Measurements from ENCODE around the gene GJD2.

GJD2 gene

GRCh38 chr15:34754674-34755418, at the start of gene GJD2:
TSS of gene GJD2 (minus strand) at chr15:34754998. CDS start at chr15:34754488, 510 bp downstream.
- no peak for DNase-seq (ENCODE audit: low read depth in 2 of 2)

GRCh38 chr15:34804113-34804512, 49.3 kb upstream of the GJD2 start:
- no peak for DNase-seq (ENCODE audit: low read depth in 2 of 2)

GRCh38 chr15:34802803-34803750, 48.3 kb upstream of the GJD2 start:
- no peak for DNase-seq (ENCODE audit: low read depth in 2 of 2)

DNA sequence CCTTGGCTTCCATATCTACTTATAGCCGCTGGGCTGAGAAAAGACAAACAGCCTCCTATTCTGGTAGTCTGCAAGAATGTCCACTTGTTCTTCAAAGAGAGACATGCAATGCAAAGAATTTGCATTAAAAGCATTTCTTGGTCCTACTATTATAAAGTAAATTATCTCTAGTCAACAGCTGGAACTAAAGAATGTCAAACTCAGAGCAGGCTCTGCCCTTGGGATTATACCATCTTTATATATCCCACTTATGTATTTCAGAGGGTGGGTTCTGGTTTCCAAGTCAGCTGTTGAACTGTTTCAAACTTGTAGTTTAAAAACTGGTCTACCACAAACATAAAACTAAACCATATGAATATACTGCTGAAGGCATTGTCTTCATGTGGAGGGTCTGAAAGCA, 47.6 kb upstream of the GJD2 start:
- no peak for DNase-seq (ENCODE audit: low read depth in 2 of 2)

- DNase-seq (ENCODE audit: low read depth in 2 of 2) = no peak
These were observed 44.6 kb upstream of the GJD2 start for GRCh38 chr15:34799149-34800101.

DNA sequence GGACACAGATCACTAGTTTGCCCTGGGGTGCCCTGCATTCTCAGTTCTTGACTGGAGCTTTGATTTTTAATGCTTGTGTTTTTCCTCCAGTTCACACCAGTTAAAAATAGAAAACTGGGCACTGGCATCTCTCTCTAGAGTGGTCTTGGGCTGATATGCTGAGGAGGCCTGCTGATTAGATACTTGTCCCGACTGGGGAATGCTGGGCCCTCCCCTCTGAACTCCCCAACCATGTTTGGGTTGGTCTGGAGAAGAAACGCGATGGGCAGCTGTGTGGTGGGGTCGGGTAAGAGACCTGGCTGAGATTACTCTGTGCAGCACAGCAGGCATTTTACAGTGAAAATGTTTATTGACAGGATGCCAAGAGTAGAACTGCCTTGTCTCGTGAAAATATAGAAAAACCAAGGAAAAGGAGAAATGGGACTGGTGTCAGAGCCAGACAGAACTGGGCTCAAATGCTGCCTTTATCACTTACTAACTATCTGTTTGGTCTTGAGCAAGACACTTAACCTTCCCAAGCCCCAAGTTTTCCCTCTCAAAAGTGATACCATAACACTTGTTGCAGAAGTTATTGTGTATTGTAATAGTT, 42.1 kb upstream of the GJD2 start:
- DNase-seq (ENCODE audit: low read depth in 2 of 2) = no peak

DNA sequence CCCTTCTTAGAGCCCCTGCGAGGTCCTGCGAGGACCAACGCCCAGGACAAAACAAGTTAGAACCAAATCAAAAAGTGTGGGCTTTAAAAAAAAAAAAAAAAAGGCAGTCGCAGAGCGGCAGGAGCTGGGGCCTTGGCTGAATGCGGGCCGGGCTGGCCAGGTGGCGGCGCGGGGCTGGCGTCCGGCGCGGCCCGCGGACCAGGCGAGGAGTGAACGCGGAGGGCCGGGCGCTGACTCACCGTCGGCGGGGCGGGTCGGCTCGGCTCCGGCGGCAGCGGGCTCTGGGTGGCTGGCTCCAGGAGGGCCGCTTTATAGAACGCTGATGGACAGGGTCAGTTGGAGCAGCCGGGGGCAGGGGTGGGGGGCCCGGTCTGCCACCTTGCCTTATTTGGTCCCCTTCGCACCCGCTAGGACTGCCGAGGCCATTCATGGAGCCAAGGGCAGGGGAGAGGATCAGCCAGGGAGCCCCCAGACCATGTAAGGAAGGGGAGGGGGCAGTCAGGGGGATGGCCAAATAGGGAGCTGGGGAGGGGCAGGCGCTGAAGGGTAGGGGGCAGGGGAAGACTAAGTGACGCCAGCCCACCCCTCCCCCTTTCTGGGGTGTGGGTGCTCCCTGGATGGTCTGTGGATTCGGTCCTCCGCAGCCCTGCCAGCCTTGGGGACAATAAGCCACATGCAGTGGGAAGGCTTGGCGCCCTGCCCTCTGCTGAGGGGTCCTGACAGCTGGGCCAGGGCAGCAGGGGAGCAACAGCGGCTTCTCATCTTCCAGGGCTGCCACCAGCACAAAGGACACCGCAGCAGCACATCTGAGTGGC, 40.7 kb upstream of the GJD2 start, which contains the start of gene ACTC1:
TSS of gene ACTC1 (minus strand) at position 283 of the 815 bp plus-strand sequence. CDS start 741 bp downstream, outside the sequence.
- DNase-seq (ENCODE audit: low read depth in 2 of 2) = no peak

DNA sequence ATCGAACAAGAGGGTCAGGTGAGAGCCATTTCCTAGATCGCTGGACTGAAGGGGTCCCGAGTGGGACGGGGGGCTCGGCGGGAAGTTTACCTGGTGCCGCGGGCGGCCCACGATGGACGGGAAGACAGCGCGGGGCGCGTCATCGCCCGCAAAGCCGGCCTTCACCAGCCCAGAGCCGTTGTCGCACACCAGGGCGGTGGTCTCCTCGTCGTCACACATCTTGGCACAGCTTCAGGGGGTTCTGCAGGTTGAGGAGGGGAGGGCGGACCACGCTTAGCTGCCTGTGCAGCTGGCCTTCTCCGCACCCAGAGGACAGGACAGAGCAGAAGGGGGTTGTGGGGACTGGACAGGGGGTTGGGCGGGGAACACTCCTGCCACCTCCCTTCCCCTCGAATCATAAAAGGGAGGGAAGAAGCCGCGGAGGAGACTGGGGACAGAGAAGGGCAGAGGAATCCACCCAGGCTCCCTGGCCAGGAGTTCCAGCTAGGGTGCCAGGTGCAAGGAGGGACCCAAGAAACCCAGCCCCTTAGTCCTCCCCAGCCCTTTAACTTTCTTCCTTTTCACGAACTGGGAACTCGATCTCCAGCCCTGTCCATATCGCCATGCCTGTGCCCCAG, 39.9 kb upstream of the GJD2 start:
- DNase-seq (ENCODE audit: low read depth in 2 of 2) = no peak

GRCh38 chr15:34793901-34794300, 39.1 kb upstream of the GJD2 start:
- no peak for DNase-seq (ENCODE audit: low read depth in 2 of 2)

DNA sequence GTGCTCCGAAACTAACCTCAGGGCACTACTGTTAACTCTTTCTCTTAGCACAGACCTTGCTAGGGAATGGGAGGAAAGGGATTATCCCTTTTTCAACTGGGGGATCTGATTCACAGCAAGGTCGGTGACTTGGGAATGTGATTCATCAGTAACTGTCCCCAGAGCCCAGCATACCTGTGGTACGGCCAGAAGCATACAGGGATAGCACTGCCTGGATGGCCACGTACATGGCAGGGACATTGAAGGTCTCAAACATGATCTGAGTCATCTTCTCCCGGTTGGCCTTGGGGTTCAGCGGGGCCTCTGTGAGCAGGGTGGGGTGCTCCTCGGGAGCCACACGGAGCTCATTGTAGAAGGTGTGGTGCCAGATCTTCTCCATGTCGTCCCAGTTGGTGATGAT, 38.3 kb upstream of the GJD2 start:
- no peak for DNase-seq (ENCODE audit: low read depth in 2 of 2)

DNA sequence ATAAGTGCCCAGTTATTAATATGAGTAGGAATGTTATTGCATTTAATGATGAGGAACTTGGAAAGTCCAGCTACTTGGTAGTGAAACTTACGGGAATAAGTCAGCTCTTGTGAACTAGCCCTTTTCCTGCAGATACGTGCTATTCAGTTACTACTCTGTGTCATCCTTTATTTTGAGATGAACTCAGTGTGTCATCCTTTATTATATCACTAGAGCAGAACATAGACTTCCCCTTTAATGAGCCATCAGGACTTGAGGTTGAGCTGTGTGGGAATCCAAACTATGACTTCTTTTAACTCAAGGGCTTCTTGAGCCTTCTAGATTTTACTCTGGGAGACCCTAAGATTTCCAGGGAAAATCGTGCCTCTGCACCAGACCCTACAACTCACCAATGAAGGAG, 36.9 kb upstream of the GJD2 start:
- DNase-seq (ENCODE audit: low read depth in 2 of 2) = no peak

GRCh38 chr15:34790121-34790520, 35.3 kb upstream of the GJD2 start:
- DNase-seq (ENCODE audit: low read depth in 2 of 2) = no peak

GRCh38 chr15:34789326-34789725, 34.5 kb upstream of the GJD2 start:
- no peak for DNase-seq (ENCODE audit: low read depth in 2 of 2)

- no peak for DNase-seq (ENCODE audit: low read depth in 2 of 2)
These were observed 31.4 kb upstream of the GJD2 start for GRCh38 chr15:34786206-34786605.

DNA sequence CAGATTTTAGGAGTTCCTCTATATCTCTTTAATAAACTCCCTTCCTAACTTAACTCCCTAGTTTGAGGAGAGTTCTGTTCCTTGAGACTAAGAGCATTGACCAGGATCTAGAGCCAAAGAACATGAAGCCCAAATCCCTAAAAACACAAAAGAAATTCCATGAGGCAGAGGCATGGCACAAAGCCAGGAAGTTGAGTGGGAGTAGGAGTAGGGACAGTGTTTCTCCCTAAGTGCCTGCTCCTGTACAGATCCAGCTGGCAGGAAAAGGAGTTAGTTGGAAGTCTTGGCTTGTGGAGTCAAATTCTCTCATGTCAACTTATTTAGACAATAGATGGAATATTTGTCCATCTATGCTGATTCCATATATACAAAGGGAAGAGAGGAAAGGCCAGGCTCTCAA, 29.2 kb upstream of the GJD2 start:
- no peak for DNase-seq (ENCODE audit: low read depth in 2 of 2)

- no peak for DNase-seq (ENCODE audit: low read depth in 2 of 2)
These were observed 28.6 kb upstream of the GJD2 start for GRCh38 chr15:34783431-34783830.

GRCh38 chr15:34782901-34783300, 28.1 kb upstream of the GJD2 start:
- no peak for DNase-seq (ENCODE audit: low read depth in 2 of 2)

- no peak for DNase-seq (ENCODE audit: low read depth in 2 of 2)
These were observed 25.9 kb upstream of the GJD2 start for GRCh38 chr15:34780725-34781124.

DNA sequence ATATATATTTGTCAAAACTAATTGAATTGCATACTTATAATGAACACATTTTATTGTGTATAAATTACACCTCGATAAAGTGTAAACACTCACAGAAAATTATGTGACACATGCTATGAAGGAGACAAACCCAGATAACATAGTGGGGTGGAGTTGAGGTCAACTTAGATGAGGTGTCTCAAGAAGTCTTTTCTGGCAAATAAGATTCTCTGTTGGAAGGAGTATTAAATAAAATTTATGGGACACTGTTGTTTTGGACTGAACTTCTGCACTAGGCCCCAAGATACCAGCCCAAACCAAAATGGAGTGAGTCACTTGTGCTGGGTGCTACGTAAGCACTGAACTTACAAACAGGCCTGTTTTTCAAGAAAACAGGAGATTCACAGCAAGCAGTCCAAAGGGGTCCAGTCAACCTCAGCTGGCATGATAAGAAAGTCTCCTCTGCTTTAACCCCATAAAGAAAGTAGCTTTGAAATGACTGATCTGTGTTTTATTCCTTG, 21.9 kb upstream of the GJD2 start:
- no peak for DNase-seq (ENCODE audit: low read depth in 2 of 2)

GRCh38 chr15:34773917-34774316, 19.1 kb upstream of the GJD2 start:
- DNase-seq (ENCODE audit: low read depth in 2 of 2) = no peak
